GM23338 (cell line): ENCODE data around the gene UBXN4. TPM values are rescaled to one million over a fixed set of nuclear protein-coding genes. Genes with fewer than 3 reads are reported as not detected.

Experiments used
- ATAC-seq: fragments of 200-7000 bp; cut with Tn5 transposase; 3 replicates; pipeline ENCODE4 v1.9.1; 2020
- DNase-seq: peaks from one replicate; pipeline ENCODE4 v3.0.0-alpha.2; 2015; ENCODE audit warnings: low spot score
- H2AFZ ChIP-seq: fragments of 200-600 bp; sonication (generic); 2 replicates; pipeline ENCODE4 v1.8.0; 2016; ENCODE audit warnings: antibody characterized with exemption, mild to moderate bottlenecking, moderate library complexity
- H3F3A ChIP-seq: fragments of 200-600 bp; sonication (generic); replicated peaks from 2 replicates; pipeline ENCODE4 v1.8.0; 2017; ENCODE audit warnings: antibody characterized with exemption, mixed run types, low read depth
- H3K27ac ChIP-seq: fragments of 200-600 bp; sonication (generic); 2 replicates; pipeline ENCODE4 v1.6.1; 2016; ENCODE audit warnings: low read depth
- H3K27me3 ChIP-seq: fragments of 200-600 bp; sonication (generic); 2 replicates; pipeline ENCODE4 v1.8.0; 2016; ENCODE audit warnings: mild to moderate bottlenecking, mixed run types, moderate library complexity; ENCODE audit not compliant: insufficient read depth
- H3K36me3 ChIP-seq: fragments of 200-600 bp; sonication (generic); 2 replicates; pipeline ENCODE4 v1.8.0; 2016; ENCODE audit warnings: mild to moderate bottlenecking; ENCODE audit not compliant: insufficient read depth
- H3K4me1 ChIP-seq: fragments of 200-600 bp; sonication (generic); 2 replicates; pipeline ENCODE4 v1.8.0; 2016; ENCODE audit warnings: mild to moderate bottlenecking, moderate library complexity; ENCODE audit not compliant: insufficient read depth
- H3K4me2 ChIP-seq: fragments of 200-600 bp; sonication (generic); 2 replicates; pipeline ENCODE4 v1.7.1; 2017; ENCODE audit warnings: mixed run types
- H3K4me3 ChIP-seq: fragments of 200-600 bp; sonication (generic); 2 replicates; pipeline ENCODE4 v1.6.1; 2016; ENCODE audit warnings: mixed run types
- H3K79me2 ChIP-seq: fragments of 200-600 bp; sonication (generic); replicated peaks from 2 replicates; pipeline ENCODE4 v1.8.0; 2017; ENCODE audit warnings: mild to moderate bottlenecking; ENCODE audit not compliant: insufficient read depth
- H3K9me2 ChIP-seq: fragments of 200-600 bp; sonication (generic); 2 replicates; pipeline ENCODE4 v1.8.0; 2017; ENCODE audit not compliant: insufficient read depth
- H4K20me1 ChIP-seq: fragments of 200-600 bp; sonication (generic); replicated peaks from 2 replicates; pipeline ENCODE4 v1.8.0; 2017; ENCODE audit warnings: mild to moderate bottlenecking; ENCODE audit not compliant: insufficient read depth
- H3K27ac Mint-ChIP-seq: 2 replicates; pipeline ENCODE4 v1.8.0; 2020; ENCODE audit warnings: inconsistent platforms, mild to moderate bottlenecking, moderate library complexity, mixed read lengths
- H3K27me3 Mint-ChIP-seq: 3 replicates; pipeline ENCODE4 v1.8.0; 2022; ENCODE audit warnings: low read depth, mild to moderate bottlenecking, moderate library complexity, mixed read lengths, inconsistent platforms; ENCODE audit not compliant: insufficient read depth, poor library complexity
- H3K36me3 Mint-ChIP-seq: 3 replicates; pipeline ENCODE4 v1.8.0; 2021; ENCODE audit warnings: low read depth, mild to moderate bottlenecking, inconsistent platforms, moderate library complexity, mixed read lengths
- H3K4me1 Mint-ChIP-seq: 3 replicates; pipeline ENCODE4 v1.8.0; 2020; ENCODE audit warnings: mild to moderate bottlenecking, inconsistent platforms, mixed read lengths
- H3K4me3 Mint-ChIP-seq: 3 replicates; pipeline ENCODE4 v1.8.0; 2021; ENCODE audit warnings: moderate library complexity, mild to moderate bottlenecking, inconsistent platforms, mixed read lengths
- H3K9me3 Mint-ChIP-seq: 3 replicates; pipeline ENCODE4 v1.8.0; 2020; ENCODE audit warnings: moderate library complexity, mild to moderate bottlenecking, inconsistent platforms, mixed read lengths
- CREB1 ChIP-seq: fragments of 250-450 bp; sonication (Bioruptor Pico); IDR thresholded peaks from 2 replicates; pipeline ENCODE4 v1.5.0; 2020; ENCODE audit warnings: low read depth, mild to moderate bottlenecking, moderate library complexity
- EZH2 ChIP-seq: fragments of 200-600 bp; sonication (generic); IDR thresholded peaks from one replicate; pipeline ENCODE4 v1.8.0; 2017; ENCODE audit warnings: antibody characterized with exemption, mild to moderate bottlenecking, low read depth; ENCODE audit not compliant: unreplicated experiment
- EZH2phosphoT487 ChIP-seq: fragments of 200-600 bp; sonication (generic); IDR thresholded peaks from one replicate; pipeline ENCODE4 v1.8.1; 2018; ENCODE audit warnings: antibody characterized with exemption; ENCODE audit not compliant: unreplicated experiment
- JUNB ChIP-seq: IDR thresholded peaks from one replicate; pipeline ENCODE4 v1.6.1; 2016; ENCODE audit warnings: antibody characterized with exemption; ENCODE audit not compliant: unreplicated experiment
- NANOG ChIP-seq: IDR thresholded peaks from 2 replicates; pipeline ENCODE4 v1.6.1; 2016; ENCODE audit warnings: antibody characterized with exemption, borderline replicate concordance
- POLR2AphosphoS5 ChIP-seq: IDR thresholded peaks from 2 replicates; pipeline ENCODE4 v1.6.1; 2016; ENCODE audit warnings: antibody characterized with exemption, low read depth
- STAT1 ChIP-seq: IDR thresholded peaks from one replicate; pipeline ENCODE4 v1.6.1; 2016; ENCODE audit warnings: antibody characterized with exemption; ENCODE audit not compliant: unreplicated experiment
- ZNF114 ChIP-seq: fragments of 250-450 bp; sonication (Bioruptor Pico); IDR thresholded peaks from 2 replicates; pipeline ENCODE4 v1.5.0; 2020; ENCODE audit warnings: mild to moderate bottlenecking, moderate library complexity
- ZNF331 ChIP-seq: fragments of 250-450 bp; sonication (Bioruptor Pico); IDR thresholded peaks from 2 replicates; pipeline ENCODE4 v1.5.0; 2020; ENCODE audit warnings: low read depth, mild to moderate bottlenecking, moderate library complexity
- polyA plus RNA-seq: library from polyadenylated mRNA; unstranded; fragments of >200 nt; fragmentation: Nextera tagmentation; extraction: Ambion mirVana; gene quantifications from 2 replicates; pipeline ENCODE4 v1.2.1, GENCODE V29; 2016
- total RNA-seq: library from RNA; depleted of rRNA; stranded (reverse); fragments of >200 nt; shearing (Covaris generic); gene quantifications from 2 replicates; pipeline ENCODE4 v1.2.3, GENCODE V29; 2014
- TF ChIP-seq, protein P1 (sequence below): IDR thresholded peaks from 2 replicates; pipeline ENCODE4 v1.6.1; 2016; ENCODE audit warnings: antibody characterized with exemption
- TF ChIP-seq, protein P2 (sequence below): fragments of 250-450 bp; sonication (Bioruptor Pico); IDR thresholded peaks from 2 replicates; pipeline ENCODE4 v1.5.0; 2020; ENCODE audit warnings: mild to moderate bottlenecking, moderate library complexity
- TF ChIP-seq, protein P3 (sequence below): IDR thresholded peaks from one replicate; pipeline ENCODE4 v1.6.1; 2018; ENCODE audit warnings: antibody characterized with exemption; ENCODE audit not compliant: unreplicated experiment
- TF ChIP-seq, protein P4 (sequence below), 2 experiments: fragments of 200-600 bp in 1 of 2; sonication (generic) in 1 of 2; conservative IDR thresholded peaks; 2 replicates each; pipeline versions ENCODE4 v1.5.1 to v1.6.1; 2016 to 2017; ENCODE audit warnings: antibody characterized with exemption in 2 of 2, low read depth in 2 of 2, mild to moderate bottlenecking in 2 of 2, moderate library complexity in 1 of 2

The UBXN4 gene
- total and polyA plus RNA-seq, 2 experiments from 2014 or later = 57.6 to 226 TPM

DNA sequence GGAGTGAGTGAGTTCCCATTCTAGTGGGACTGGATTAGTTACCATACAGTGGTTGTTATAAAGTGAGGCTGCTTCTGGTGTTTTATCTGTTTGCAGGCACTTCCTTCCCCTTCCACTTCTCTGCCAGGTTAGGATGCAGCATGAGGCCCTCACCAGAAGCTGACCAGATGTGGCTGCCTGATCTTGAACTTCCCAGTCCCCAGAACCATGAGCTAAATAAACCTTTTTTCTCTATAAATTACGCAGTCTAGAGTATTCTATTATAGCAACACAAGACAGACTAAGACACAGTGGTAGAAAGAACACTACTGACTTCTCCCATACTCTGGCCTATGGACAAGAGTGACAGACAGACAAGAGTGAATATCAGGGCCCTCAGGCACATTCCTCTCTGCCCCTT, 81.2 kb downstream of the UBXN4 start:
- TF ChIP-seq EZH2phosphoT487 (no peak), POLR2AphosphoS5 (no peak), CREB1 (CRISPR knock-in tag) (no peak), STAT1 (no peak), EZH2 (no peak), JUNB (no peak), ZNF114 (CRISPR knock-in tag) (no peak), NANOG (no peak), ZNF331 (CRISPR knock-in tag) (no peak)
- TF ChIP-seq, protein P1, sequence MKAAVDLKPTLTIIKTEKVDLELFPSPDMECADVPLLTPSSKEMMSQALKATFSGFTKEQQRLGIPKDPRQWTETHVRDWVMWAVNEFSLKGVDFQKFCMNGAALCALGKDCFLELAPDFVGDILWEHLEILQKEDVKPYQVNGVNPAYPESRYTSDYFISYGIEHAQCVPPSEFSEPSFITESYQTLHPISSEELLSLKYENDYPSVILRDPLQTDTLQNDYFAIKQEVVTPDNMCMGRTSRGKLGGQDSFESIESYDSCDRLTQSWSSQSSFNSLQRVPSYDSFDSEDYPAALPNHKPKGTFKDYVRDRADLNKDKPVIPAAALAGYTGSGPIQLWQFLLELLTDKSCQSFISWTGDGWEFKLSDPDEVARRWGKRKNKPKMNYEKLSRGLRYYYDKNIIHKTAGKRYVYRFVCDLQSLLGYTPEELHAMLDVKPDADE = no peak
- TF ChIP-seq, protein P2, sequence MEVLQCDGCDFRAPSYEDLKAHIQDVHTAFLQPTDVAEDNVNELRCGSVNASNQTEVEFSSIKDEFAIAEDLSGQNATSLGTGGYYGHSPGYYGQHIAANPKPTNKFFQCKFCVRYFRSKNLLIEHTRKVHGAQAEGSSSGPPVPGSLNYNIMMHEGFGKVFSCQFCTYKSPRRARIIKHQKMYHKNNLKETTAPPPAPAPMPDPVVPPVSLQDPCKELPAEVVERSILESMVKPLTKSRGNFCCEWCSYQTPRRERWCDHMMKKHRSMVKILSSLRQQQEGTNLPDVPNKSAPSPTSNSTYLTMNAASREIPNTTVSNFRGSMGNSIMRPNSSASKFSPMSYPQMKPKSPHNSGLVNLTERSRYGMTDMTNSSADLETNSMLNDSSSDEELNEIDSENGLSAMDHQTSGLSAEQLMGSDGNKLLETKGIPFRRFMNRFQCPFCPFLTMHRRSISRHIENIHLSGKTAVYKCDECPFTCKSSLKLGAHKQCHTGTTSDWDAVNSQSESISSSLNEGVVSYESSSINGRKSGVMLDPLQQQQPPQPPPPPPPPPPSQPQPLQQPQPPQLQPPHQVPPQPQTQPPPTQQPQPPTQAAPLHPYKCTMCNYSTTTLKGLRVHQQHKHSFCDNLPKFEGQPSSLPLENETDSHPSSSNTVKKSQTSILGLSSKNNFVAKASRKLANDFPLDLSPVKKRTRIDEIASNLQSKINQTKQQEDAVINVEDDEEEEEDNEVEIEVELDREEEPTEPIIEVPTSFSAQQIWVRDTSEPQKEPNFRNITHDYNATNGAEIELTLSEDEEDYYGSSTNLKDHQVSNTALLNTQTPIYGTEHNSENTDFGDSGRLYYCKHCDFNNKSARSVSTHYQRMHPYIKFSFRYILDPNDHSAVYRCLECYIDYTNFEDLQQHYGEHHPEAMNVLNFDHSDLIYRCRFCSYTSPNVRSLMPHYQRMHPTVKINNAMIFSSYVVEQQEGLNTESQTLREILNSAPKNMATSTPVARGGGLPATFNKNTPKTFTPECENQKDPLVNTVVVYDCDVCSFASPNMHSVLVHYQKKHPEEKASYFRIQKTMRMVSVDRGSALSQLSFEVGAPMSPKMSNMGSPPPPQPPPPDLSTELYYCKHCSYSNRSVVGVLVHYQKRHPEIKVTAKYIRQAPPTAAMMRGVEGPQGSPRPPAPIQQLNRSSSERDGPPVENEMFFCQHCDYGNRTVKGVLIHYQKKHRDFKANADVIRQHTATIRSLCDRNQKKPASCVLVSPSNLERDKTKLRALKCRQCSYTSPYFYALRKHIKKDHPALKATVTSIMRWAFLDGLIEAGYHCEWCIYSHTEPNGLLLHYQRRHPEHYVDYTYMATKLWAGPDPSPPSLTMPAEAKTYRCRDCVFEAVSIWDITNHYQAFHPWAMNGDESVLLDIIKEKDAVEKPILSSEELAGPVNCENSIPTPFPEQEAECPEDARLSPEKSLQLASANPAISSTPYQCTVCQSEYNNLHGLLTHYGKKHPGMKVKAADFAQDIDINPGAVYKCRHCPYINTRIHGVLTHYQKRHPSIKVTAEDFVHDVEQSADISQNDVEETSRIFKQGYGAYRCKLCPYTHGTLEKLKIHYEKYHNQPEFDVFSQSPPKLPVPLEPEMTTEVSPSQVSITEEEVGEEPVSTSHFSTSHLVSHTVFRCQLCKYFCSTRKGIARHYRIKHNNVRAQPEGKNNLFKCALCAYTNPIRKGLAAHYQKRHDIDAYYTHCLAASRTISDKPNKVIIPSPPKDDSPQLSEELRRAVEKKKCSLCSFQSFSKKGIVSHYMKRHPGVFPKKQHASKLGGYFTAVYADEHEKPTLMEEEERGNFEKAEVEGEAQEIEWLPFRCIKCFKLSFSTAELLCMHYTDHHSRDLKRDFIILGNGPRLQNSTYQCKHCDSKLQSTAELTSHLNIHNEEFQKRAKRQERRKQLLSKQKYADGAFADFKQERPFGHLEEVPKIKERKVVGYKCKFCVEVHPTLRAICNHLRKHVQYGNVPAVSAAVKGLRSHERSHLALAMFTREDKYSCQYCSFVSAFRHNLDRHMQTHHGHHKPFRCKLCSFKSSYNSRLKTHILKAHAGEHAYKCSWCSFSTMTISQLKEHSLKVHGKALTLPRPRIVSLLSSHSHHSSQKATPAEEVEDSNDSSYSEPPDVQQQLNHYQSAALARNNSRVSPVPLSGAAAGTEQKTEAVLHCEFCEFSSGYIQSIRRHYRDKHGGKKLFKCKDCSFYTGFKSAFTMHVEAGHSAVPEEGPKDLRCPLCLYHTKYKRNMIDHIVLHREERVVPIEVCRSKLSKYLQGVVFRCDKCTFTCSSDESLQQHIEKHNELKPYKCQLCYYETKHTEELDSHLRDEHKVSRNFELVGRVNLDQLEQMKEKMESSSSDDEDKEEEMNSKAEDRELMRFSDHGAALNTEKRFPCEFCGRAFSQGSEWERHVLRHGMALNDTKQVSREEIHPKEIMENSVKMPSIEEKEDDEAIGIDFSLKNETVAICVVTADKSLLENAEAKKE (CRISPR knock-in tag) = no peak
- TF ChIP-seq, protein P3, sequence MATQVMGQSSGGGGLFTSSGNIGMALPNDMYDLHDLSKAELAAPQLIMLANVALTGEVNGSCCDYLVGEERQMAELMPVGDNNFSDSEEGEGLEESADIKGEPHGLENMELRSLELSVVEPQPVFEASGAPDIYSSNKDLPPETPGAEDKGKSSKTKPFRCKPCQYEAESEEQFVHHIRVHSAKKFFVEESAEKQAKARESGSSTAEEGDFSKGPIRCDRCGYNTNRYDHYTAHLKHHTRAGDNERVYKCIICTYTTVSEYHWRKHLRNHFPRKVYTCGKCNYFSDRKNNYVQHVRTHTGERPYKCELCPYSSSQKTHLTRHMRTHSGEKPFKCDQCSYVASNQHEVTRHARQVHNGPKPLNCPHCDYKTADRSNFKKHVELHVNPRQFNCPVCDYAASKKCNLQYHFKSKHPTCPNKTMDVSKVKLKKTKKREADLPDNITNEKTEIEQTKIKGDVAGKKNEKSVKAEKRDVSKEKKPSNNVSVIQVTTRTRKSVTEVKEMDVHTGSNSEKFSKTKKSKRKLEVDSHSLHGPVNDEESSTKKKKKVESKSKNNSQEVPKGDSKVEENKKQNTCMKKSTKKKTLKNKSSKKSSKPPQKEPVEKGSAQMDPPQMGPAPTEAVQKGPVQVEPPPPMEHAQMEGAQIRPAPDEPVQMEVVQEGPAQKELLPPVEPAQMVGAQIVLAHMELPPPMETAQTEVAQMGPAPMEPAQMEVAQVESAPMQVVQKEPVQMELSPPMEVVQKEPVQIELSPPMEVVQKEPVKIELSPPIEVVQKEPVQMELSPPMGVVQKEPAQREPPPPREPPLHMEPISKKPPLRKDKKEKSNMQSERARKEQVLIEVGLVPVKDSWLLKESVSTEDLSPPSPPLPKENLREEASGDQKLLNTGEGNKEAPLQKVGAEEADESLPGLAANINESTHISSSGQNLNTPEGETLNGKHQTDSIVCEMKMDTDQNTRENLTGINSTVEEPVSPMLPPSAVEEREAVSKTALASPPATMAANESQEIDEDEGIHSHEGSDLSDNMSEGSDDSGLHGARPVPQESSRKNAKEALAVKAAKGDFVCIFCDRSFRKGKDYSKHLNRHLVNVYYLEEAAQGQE = no peak
- TF ChIP-seq, protein P4, sequence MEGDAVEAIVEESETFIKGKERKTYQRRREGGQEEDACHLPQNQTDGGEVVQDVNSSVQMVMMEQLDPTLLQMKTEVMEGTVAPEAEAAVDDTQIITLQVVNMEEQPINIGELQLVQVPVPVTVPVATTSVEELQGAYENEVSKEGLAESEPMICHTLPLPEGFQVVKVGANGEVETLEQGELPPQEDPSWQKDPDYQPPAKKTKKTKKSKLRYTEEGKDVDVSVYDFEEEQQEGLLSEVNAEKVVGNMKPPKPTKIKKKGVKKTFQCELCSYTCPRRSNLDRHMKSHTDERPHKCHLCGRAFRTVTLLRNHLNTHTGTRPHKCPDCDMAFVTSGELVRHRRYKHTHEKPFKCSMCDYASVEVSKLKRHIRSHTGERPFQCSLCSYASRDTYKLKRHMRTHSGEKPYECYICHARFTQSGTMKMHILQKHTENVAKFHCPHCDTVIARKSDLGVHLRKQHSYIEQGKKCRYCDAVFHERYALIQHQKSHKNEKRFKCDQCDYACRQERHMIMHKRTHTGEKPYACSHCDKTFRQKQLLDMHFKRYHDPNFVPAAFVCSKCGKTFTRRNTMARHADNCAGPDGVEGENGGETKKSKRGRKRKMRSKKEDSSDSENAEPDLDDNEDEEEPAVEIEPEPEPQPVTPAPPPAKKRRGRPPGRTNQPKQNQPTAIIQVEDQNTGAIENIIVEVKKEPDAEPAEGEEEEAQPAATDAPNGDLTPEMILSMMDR (conservative IDR thresholded peaks at IDR 0.05; ENCODE audit: low read depth in 2 of 2) = no peak
- DNase-seq (no peak), ATAC-seq (no peak)
- H3K36me3 ChIP-seq = no peaks in the 10 kb centered on the region
- no peaks in the 10 kb centered on the region for H3K4me1 Mint-ChIP-seq
- peaks cover 2% of the 10 kb centered on the region; the same call in 1 of the 2 replicates for H3K9me2 ChIP-seq
- no peaks in the 10 kb centered on the region for H3K27me3 ChIP-seq
- H3K4me1 ChIP-seq = no peaks in the 10 kb centered on the region
- no peaks in the 10 kb centered on the region for H3F3A ChIP-seq
- no peaks in the 10 kb centered on the region for H4K20me1 ChIP-seq
- H3K4me2 ChIP-seq = no peak overlapping the region
- H3K27ac Mint-ChIP-seq = no peak overlapping the region
- no peak overlapping the region for H2AFZ ChIP-seq
- H3K9me3 Mint-ChIP-seq = peaks cover 15% of the 10 kb centered on the region; the same call in 2 of the 3 replicates
- no peaks in the 10 kb centered on the region for H3K27me3 Mint-ChIP-seq
- H3K27ac ChIP-seq = no peak overlapping the region
- H3K79me2 ChIP-seq = no peaks in the 10 kb centered on the region
- no peaks in the 10 kb centered on the region; the same call in 2 of the 3 replicates for H3K36me3 Mint-ChIP-seq
- no peak overlapping the region for H3K4me3 ChIP-seq
- H3K4me3 Mint-ChIP-seq = no peak overlapping the region
